PC-9 (cell line): ENCODE measurements around the gene ADAMTS3. TPM values are rescaled to one million over a fixed set of nuclear protein-coding genes. Genes with fewer than 3 reads are reported as not detected.

Experiments used
- Bru-seq: library from RNA; stranded (reverse); fragments of 400-500 nt; gene quantifications from one replicate; lab custom pipeline; 2021; lab: Mats Ljungman, UMichigan
- BruChase-seq, 2 experiments: library from RNA; stranded (reverse); fragments of 400-500 nt; gene quantifications; one replicate each; lab custom pipeline; 2021; lab: Mats Ljungman, UMichigan
- BruUV-seq: library from RNA; stranded (reverse); fragments of 400-500 nt; replicated peaks from 2 replicates; lab custom pipeline; 2021; lab: Mats Ljungman, UMichigan
- CTCF ChIA-PET: fragments of 300-600 bp; sonication (Branson Sonifier 250); formaldehyde crosslinking; loops from one replicate; lab custom pipeline; 2022; ENCODE audit warnings: antibody characterized with exemption; lab: Charles Lee
- POLR2A ChIA-PET: fragments of 300-600 bp; sonication (Branson Sonifier 250); formaldehyde crosslinking; loops from one replicate; lab custom pipeline; 2022; ENCODE audit warnings: antibody characterized with exemption; ENCODE audit not compliant: unreplicated experiment; lab: Charles Lee
- DNase-seq, 2 experiments: peaks; one replicate each; pipeline versions ENCODE4 v3.0.0 to v3.0.0-alpha.2; 2015 to 2022; ENCODE audit warnings: mixed read lengths in 1 of 2
- H2AFZ ChIP-seq: fragments of 200-600 bp; sonication (generic); 2 replicates; pipeline ENCODE4 v1.8.1; 2017; ENCODE audit warnings: antibody characterized with exemption
- H3F3A ChIP-seq: fragments of 200-600 bp; sonication (generic); 2 replicates; pipeline ENCODE4 v1.8.1; 2017; ENCODE audit warnings: antibody characterized with exemption, mild to moderate bottlenecking, low read depth; ENCODE audit not compliant: insufficient read depth
- H3K27ac ChIP-seq: fragments of 200-600 bp; sonication (generic); 2 replicates; pipeline ENCODE4 v1.6.1; 2016; ENCODE audit warnings: mixed run types
- H3K27me3 ChIP-seq: fragments of 200-600 bp; sonication (generic); 2 replicates; pipeline ENCODE4 v1.6.1; 2016; ENCODE audit warnings: low read depth, mixed run types; ENCODE audit not compliant: insufficient read depth
- H3K36me3 ChIP-seq: fragments of 200-600 bp; sonication (generic); 2 replicates; pipeline ENCODE4 v1.6.1; 2016; ENCODE audit warnings: low read depth, mixed run types
- H3K4me1 ChIP-seq: fragments of 200-600 bp; sonication (generic); replicated peaks from 2 replicates; pipeline ENCODE4 v1.6.1; 2016; ENCODE audit warnings: mixed run types; ENCODE audit not compliant: insufficient read depth
- H3K4me2 ChIP-seq: fragments of 200-600 bp; sonication (generic); 2 replicates; pipeline ENCODE4 v1.6.1; 2017; ENCODE audit warnings: mixed run types
- H3K4me3 ChIP-seq: fragments of 200-600 bp; sonication (generic); 2 replicates; pipeline ENCODE4 v1.6.1; 2016; ENCODE audit warnings: mixed run types
- H3K79me2 ChIP-seq: fragments of 200-600 bp; sonication (generic); 2 replicates; pipeline ENCODE4 v1.6.1; 2017; ENCODE audit warnings: low read depth, mixed run types
- H3K9me2 ChIP-seq: fragments of 200-600 bp; sonication (generic); 2 replicates; pipeline ENCODE4 v1.8.1; 2017; ENCODE audit warnings: mild to moderate bottlenecking; ENCODE audit not compliant: insufficient read depth
- H3K9me3 ChIP-seq: fragments of 200-600 bp; sonication (generic); 2 replicates; pipeline ENCODE4 v1.8.1; 2016; ENCODE audit warnings: low read depth; ENCODE audit not compliant: insufficient read depth
- H4K20me1 ChIP-seq: fragments of 200-600 bp; sonication (generic); 2 replicates; pipeline ENCODE4 v1.8.1; 2017; ENCODE audit not compliant: insufficient read depth
- EZH2 ChIP-seq: fragments of 200-600 bp; sonication (generic); IDR thresholded peaks from 2 replicates; pipeline ENCODE4 v1.8.0; 2017; ENCODE audit warnings: antibody characterized with exemption, low read depth
- intact Hi-C: fragments of 100-400 bp; cut with micrococcal nuclease; formaldehyde crosslinking; loops from one replicate; pipeline ENCODE4 v1.10.0; 2022; ENCODE audit not compliant: unreplicated experiment
- long read RNA-seq: library from polyadenylated mRNA; stranded (forward); transcript quantifications from one replicate; pipeline ENCODE4 v2.0.0, GENCODE V29; 2022
- total RNA-seq: library from RNA; stranded (reverse); gene quantifications from 2 replicates; pipeline ENCODE4 v1.2.3, GENCODE V29; 2021
- TF ChIP-seq, protein P1 (sequence below): fragments of 200-600 bp; sonication (generic); conservative IDR thresholded peaks from 2 replicates; pipeline ENCODE4 v1.6.1; 2017; ENCODE audit warnings: mixed run types, antibody characterized with exemption, mild to moderate bottlenecking, moderate library complexity

ADAMTS3 gene
- total RNA-seq: 0.30 and 0.76 TPM in 2 replicates
- Bru-seq, nascent RNA: percentile 25 among the genes with signal in this experiment
- percentile 16 among the genes with signal in this experiment for BruChase-seq, experiment 1, labeled RNA remaining after a 2-hour chase
- BruChase-seq, experiment 2, labeled RNA remaining after a 6-hour chase: percentile 18 among the genes with signal in this experiment
- long read RNA-seq: 0 reads

- Histone ChIP-seq H2AFZ (peak within 1 kb of the TSS; percentile 83), H4K20me1 (no peaks in the 10 kb centered on the region), H3K4me2 (peak within 1 kb of the TSS; percentile 99), H3K27me3 (no peaks in the 10 kb centered on the region), H3K27ac (no peak within 1 kb of the TSS), H3K4me3 (peak within 1 kb of the TSS; percentile 65), H3F3A (no peaks in the 10 kb centered on the region), H3K79me2 (no peaks in the 10 kb centered on the region), H3K36me3 (no peaks in the 10 kb centered on the region), H3K9me2 (no peaks in the 10 kb centered on the region), H3K9me3 (no peaks in the 10 kb centered on the region), H3K4me1 (peaks cover 6% of the 10 kb centered on the region; the same call in 1 of the 2 replicates)
- TF ChIP-seq EZH2: no peak
- TF ChIP-seq, protein P1, sequence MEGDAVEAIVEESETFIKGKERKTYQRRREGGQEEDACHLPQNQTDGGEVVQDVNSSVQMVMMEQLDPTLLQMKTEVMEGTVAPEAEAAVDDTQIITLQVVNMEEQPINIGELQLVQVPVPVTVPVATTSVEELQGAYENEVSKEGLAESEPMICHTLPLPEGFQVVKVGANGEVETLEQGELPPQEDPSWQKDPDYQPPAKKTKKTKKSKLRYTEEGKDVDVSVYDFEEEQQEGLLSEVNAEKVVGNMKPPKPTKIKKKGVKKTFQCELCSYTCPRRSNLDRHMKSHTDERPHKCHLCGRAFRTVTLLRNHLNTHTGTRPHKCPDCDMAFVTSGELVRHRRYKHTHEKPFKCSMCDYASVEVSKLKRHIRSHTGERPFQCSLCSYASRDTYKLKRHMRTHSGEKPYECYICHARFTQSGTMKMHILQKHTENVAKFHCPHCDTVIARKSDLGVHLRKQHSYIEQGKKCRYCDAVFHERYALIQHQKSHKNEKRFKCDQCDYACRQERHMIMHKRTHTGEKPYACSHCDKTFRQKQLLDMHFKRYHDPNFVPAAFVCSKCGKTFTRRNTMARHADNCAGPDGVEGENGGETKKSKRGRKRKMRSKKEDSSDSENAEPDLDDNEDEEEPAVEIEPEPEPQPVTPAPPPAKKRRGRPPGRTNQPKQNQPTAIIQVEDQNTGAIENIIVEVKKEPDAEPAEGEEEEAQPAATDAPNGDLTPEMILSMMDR: no peak
- ChIA-PET POLR2A (interaction anchor here (0.7 kb wide), 2 partner anchors 732 to 1487 kb away, joined by 4 to 12 read pairs; no protein-coding TSS in a partner anchor), CTCF (no interaction called here)
- intact Hi-C loops: no loop called here
- peak in 1 of 2 experiments; percentile 25 for DNase-seq
- no TSS peak for BruUV-seq
Observed at GRCh38 chr4:72568959-72569718, at the start of gene ADAMTS3. Gene ADAMTS3 (minus strand): TSS chr4:72569221. CDS start chr4:72568762, 459 bp downstream.

GRCh38 chr4:72613959-72614358 is 44.9 kb upstream of the ADAMTS3 start:
- H2AFZ ChIP-seq: no peak overlapping the region
- no peaks in the 10 kb centered on the region for H3F3A ChIP-seq
- no peaks in the 10 kb centered on the region for H3K27me3 ChIP-seq
- no peak for TF ChIP-seq EZH2
- TF ChIP-seq, protein P1: no peak
- no peak overlapping the region for H3K4me3 ChIP-seq
- no peak overlapping the region for H3K4me2 ChIP-seq
- no peaks in the 10 kb centered on the region for H3K4me1 ChIP-seq
- H3K9me3 ChIP-seq: no peaks in the 10 kb centered on the region
- no peaks in the 10 kb centered on the region for H3K9me2 ChIP-seq
- no peak overlapping the region for H3K27ac ChIP-seq
- H3K79me2 ChIP-seq: no peaks in the 10 kb centered on the region
- no peaks in the 10 kb centered on the region for H3K36me3 ChIP-seq
- POLR2A ChIA-PET: no interaction called here
- CTCF ChIA-PET: no interaction called here
- H4K20me1 ChIP-seq: no peaks in the 10 kb centered on the region
- intact Hi-C loops: no loop called here
- DNase-seq: no peak
- no TSS peak for BruUV-seq

DNA sequence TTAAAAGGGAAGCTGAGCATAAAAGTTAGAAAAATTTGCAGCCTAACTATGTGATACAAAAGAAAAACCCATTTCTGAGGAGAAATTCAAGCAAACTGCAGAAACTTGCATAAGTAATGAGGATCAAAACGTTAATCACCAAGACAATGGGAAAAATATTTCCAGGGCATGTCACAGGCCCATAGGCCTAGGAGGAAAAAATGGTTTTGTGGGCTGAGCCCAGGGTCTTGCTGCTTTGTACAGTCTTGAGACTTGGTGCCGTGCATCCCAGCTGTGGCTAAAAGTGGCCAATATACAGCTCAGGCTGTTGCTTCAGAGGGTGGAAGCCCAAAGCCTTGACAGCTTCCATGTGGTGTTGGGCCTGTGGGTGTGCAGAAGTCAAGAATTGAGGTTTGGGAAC is 37.7 kb upstream of the ADAMTS3 start:
- TF ChIP-seq EZH2: no peak
- TF ChIP-seq, protein P1: no peak
- intact Hi-C loops: no loop called here
- Histone ChIP-seq H3K4me2 (no peak overlapping the region), H3K79me2 (no peaks in the 10 kb centered on the region), H3K9me3 (no peaks in the 10 kb centered on the region), H3K4me1 (no peaks in the 10 kb centered on the region), H3K27ac (no peak overlapping the region), H4K20me1 (no peaks in the 10 kb centered on the region), H3F3A (no peaks in the 10 kb centered on the region), H3K4me3 (no peak overlapping the region), H3K9me2 (no peaks in the 10 kb centered on the region), H2AFZ (no peak overlapping the region), H3K36me3 (no peaks in the 10 kb centered on the region), H3K27me3 (no peaks in the 10 kb centered on the region)
- BruUV-seq: no TSS peak
- ChIA-PET POLR2A (no interaction called here), CTCF (no interaction called here)
- DNase-seq: no peak
